NCI-H446 (cell line): Measurements from ENCODE around the gene IL17B.

Experiments used
- DNase-seq, 2 experiments: peaks; one replicate each; lab custom pipeline; 2025; lab: John Stamatoyannopoulos, UW

IL17B gene

GRCh38 chr5:149357370-149358293 is 21.5 kb downstream of the IL17B start, which contains the start of gene PCYOX1L:
PCYOX1L (plus strand) TSS chr5:149358046; CDS start chr5:149358069, 23 bp downstream.
- peak; percentile 75 to 96 for DNase-seq

- DNase-seq, result no peak
These were observed 22.7 kb downstream of the IL17B start for GRCh38 chr5:149356391-149356790.

- DNase-seq, result no peak
These were observed 23.4 kb downstream of the IL17B start for GRCh38 chr5:149355688-149356087.

- DNase-seq, result no peak
These were observed 25.2 kb downstream of the IL17B start for GRCh38 chr5:149353911-149354310.

DNA sequence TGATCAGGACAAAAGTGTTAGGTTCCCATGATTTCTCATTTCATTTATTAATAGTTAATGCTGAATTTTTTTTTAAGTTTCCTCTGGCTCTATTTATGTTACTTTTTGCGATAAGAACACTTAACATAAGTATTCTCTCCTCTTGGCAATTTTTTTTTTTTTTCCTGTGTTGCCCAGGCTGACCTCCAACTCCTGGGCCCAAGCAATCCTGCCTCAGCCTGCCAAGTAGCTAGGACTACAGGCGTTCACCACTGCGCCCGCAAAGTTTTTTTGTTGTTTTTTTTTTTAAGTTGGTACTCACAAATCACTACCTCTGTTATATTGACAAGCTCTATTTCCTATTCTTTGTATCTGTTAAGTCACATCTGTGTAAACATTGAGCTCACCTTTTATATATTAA is 26.9 kb downstream of the IL17B start:
- no peak for DNase-seq

DNA sequence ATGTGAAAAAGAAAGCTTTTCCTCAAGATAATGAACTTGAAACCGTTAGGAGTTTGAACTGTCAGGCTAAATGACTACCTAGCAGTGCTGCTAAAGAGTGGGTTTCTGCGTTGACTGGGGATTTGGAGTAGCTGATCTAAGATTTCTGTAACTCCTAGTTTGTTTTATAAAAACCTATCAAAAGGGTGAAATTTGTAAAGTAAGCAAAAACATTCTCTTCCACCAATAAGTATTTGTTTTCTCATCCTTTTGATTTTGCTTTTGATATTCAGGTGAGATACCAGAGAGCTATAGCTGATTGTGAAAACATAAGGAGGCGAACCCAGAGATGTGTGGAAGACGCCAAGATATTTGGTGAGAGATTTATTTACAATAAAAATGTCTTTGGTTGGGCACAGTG is 29.7 kb downstream of the IL17B start:
- DNase-seq, result no peak

DNA sequence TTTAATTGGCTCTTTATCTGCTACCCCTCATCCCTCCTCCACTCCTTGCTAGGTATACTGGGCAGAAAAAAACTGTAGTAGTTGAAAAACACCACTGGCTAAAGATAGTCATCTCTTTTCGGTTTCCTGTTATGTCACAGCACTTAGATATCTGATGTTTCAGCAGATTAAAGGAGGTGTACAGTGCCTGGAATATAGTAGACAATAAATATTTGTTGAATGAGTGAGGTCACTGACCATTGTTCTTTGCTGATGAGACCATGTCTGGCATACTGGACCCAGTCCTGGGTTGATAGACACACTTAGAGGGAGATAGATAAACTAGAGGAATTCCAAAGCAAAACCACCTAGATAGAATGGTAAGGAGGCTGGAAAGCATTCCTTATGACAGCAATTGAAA is 30.6 kb downstream of the IL17B start:
- DNase-seq, result no peak

DNA sequence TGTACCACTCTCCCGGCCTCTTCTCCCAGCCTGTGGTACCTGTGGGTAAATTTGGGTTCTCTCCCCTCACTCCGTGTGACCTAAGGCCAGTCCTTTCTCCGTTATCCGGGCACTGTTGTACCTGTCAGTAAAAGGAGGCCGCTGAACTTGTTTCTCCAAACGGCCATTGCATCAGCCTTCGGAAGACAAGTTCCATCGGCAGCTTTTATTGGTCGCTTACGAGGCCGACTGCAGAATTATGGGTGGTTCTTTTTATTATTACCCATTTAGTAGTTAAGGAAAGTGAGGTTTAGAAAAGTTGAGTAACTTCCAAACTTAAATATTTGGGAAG is 33.2 kb downstream of the IL17B start:
- no peak for DNase-seq

GRCh38 chr5:149345147-149345891 is 33.8 kb downstream of the IL17B start, which contains the start of gene GRPEL2:
GRPEL2 (plus strand) TSS chr5:149345499; CDS start chr5:149345540, 41 bp downstream.
- DNase-seq, result peak; percentile 89 to 97

GRCh38 chr5:149344151-149344550 is 34.9 kb downstream of the IL17B start:
- no peak for DNase-seq

GRCh38 chr5:149341876-149342275 is 37.2 kb downstream of the IL17B start:
- no peak for DNase-seq

DNA sequence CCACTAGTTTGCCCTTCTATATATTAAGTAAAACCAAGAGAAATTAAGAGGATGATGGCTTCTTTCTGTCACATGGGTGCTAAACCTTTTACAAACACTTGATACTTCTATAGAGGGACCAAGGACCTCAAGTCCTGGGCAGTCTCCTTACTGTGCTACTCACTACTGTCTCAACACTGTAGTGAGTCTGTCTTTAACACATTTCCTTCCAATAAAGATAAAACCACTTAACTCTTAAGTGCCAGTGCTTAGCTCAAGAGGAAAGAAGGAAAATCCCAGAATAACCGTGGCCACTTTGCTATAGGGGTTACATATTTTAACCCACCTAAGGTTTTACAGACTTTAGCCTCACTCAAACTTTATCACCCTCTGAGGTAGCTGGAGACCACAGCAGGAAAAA is 38.2 kb downstream of the IL17B start:
- DNase-seq, result no peak

- peak in 1 of 2 experiments; percentile 8 for DNase-seq
These were observed 40.7 kb downstream of the IL17B start for GRCh38 chr5:149338364-149338763.

DNA sequence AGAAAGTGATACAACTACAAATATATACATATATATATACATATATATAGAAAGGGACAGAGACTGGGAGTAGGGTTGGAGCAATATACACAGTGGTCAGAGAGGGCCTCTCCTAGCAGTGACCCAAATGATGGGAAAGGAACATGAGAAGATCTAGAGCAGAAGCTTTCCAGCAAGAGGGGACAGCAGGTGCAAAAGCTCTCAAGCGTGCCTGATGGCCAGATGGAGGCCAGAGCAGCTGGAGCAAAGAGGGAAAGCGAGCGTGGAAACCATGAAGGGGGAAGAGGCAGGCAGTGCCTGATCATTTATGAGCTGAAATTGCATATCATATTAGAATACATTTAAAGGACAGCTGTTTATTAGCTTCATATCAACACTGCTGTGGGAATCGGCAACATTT is 41.4 kb downstream of the IL17B start:
- peak in 1 of 2 experiments; percentile 20 for DNase-seq

DNA sequence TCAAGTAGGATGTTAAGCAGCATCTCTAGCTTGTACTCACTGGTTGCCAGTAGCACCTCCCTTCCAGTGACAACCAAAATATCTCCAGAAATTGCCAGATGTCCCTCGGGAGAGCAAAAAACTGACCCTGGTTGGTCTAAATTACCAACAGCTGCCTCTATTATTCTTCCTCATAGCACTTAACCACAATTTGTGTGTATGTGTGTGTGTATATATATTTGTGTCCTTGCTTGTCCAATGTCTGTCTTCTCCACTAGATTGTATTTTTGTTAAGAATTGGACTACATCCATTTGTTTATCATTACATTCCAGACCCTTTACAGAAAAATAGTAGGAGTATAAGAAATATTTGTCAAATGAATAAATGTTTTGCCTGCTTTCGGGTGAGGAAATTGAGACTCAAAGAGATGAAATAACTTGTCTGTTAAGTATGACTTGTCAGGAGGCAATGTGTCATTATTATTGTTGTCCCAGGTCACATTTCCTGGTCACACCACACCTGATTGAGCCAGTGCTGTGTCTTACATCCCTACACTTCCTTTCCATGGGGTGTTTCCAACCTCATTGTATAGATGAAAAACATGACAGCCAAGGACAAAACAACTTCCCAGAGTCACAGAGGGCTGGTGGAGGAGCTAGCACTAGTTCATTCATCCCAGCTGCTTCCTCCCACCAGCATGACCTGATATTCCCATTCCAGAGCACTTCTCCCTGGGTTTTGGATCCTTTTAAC is 45.2 kb downstream of the IL17B start:
- no peak for DNase-seq

DNA sequence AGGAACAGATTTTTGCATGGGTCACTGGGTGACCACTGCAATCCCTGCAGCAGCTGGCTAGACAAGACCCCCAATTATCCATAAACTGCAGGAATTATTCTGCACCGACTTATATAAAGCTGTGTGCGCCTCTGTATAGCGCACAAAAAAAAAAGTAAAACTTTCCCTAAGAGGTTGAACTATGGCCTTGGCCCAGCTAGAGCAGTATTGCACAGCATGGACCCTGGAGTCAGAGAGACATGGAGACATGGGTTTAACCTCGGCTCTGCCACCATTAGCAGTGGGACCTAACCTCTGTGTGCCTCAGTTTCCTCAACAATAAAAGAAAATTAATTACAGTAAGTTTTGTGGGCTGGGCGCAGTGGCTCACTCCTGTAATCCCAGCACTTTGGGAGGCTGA is 50.9 kb downstream of the IL17B start:
- DNase-seq, result no peak

DNA sequence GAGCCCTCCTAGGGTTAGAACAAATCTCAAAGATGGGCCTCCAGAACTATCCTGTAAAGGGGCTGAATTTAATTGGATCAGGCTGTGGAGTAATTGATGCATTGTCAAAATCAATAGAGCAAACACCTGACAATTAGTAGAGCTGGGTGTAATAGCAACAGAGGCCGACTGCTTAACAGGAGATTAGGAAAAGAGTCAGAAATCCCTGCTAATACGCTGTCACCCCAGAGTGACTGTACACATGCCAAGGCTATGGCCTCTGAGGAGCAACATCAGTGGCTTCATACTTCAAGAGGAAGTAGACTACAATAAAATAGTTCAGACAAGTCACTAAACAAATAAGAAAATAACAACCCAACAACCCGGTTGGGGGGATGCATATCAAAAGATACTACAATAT is 52.5 kb downstream of the IL17B start:
- DNase-seq, result no peak

DNA sequence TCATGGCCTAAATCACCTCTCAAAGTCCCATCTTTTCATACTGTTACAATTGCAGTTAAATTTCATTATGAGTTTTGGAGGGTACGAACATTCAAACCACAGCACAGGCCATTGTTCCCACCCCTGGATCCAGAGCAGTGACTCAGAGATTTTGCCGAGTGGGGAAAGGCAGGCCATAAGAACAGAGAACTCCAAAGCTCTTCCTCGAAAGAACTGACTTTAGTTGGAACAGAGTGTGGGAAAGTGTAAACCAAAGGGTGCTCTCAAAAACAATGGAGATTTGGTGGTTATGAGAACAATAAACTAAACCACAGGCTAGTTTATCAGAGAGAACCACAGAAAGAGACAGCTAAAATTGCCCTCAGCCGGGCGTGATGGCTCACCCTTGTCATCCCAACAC is 53.2 kb downstream of the IL17B start:
- DNase-seq, result no peak

GRCh38 chr5:149325166-149325735 is 53.8 kb downstream of the IL17B start:
- DNase-seq, result peak; percentile 21 to 51

- no peak for DNase-seq
These were observed 54.5 kb downstream of the IL17B start for GRCh38 chr5:149324641-149325040.
